Thoracic aorta (tissue), 2 donors: ENCODE measurements around the gene RANGAP1. TPM values are rescaled to one million over a fixed set of nuclear protein-coding genes. Genes with fewer than 3 reads are reported as not detected.
"Not testable (repeated sequence)": the region's sequence is repeated elsewhere in the genome, so short reads cannot be mapped to it uniquely, and the experiment has no call there.

ENCODE experiments used
- ATAC-seq: fragments of 150-250 bp; one replicate; pipeline ENCODE4 v1.8.0; 2017; ENCODE audit warnings: low read depth; ENCODE audit not compliant: insufficient number of reproducible peaks, low FRiP score
- DNase-seq: peaks from one replicate; pipeline ENCODE4 v3.0.0-alpha.2; 2020; ENCODE audit warnings: low spot score
- H3K27ac ChIP-seq, 2 donors: fragments of 200-600 bp; sonication (generic); 1 replicate in 1 of 2; 2 replicates in 1 of 2; pipeline ENCODE4 v1.5.1; 2016; ENCODE audit warnings: mild to moderate bottlenecking in 2 of 2, moderate library complexity in 2 of 2
- H3K27me3 ChIP-seq: fragments of 200-600 bp; sonication (generic); replicated peaks from 2 replicates; pipeline ENCODE4 v1.6.0; 2016; ENCODE audit warnings: mild to moderate bottlenecking; ENCODE audit not compliant: insufficient read depth
- H3K36me3 ChIP-seq: fragments of 200-600 bp; sonication (generic); one replicate; pipeline ENCODE4 v1.5.1; 2016
- H3K4me1 ChIP-seq, 2 donors: fragments of 200-600 bp; sonication (generic); 1 replicate in 1 of 2; 2 replicates in 1 of 2; pipeline versions ENCODE4 v1.5.1 to v1.6.0; 2016; ENCODE audit warnings: low read depth in 2 of 2, mild to moderate bottlenecking in 1 of 2; ENCODE audit not compliant: control insufficient read depth in 1 of 2
- H3K4me3 ChIP-seq: fragments of 200-600 bp; sonication (generic); 2 replicates; pipeline ENCODE4 v1.5.1; 2016; ENCODE audit warnings: mild to moderate bottlenecking
- H3K9me3 ChIP-seq: fragments of 200-600 bp; sonication (generic); 2 replicates; pipeline ENCODE4 v1.5.1; 2016
- total RNA-seq, 2 donors: library from RNA; depleted of rRNA; stranded (reverse); fragments of >200 nt; gene quantifications; one replicate each; pipeline versions ENCODE4 v1.1.0 to v1.2.3, GENCODE V29; 2016
- TF ChIP-seq, protein P1 (sequence below): fragments of 200-600 bp; sonication (generic); IDR thresholded peaks from one replicate; pipeline ENCODE4 v1.5.1; 2019; ENCODE audit warnings: antibody characterized with exemption

RANGAP1 gene
- total RNA-seq, 2 donors from 2014 or later: 42.0 to 42.7 TPM

DNA sequence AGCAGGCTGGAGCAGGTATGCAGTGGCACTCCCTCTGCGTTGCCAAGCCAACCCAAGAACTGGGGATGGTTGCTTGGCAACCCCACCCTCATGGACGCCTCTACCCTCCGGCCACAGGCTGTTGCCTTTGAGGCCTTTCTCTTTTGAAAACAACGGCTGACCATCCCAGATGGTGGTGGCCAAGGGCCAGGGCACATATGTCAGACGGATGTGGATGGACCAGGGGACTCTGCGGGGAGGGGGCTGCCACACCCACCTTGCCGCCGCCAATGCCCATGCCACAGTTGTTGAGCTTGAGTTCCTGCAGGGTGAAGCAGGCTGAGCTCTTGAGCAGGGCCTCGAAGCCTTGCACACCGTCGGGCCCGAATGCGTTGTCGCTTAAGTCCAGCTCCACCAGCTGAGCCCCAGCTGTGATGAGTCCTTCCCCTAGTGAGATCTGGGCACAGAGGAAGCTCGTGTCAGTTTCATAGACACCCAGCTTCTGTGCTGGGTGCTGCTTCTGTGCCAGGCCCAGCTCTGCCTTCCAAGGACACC lies 21.5 kb downstream of the RANGAP1 start:
- DNase-seq: no peak
- no peak for ATAC-seq
- no peaks in the 10 kb centered on the region for H3K9me3 ChIP-seq
- H3K27ac ChIP-seq: no peak overlapping the region
- H3K4me1 ChIP-seq: no peaks in the 10 kb centered on the region
- no peaks in the 10 kb centered on the region for H3K27me3 ChIP-seq
- H3K4me3 ChIP-seq: no peak overlapping the region
- peaks cover 69% of the 10 kb centered on the region for H3K36me3 ChIP-seq
- TF ChIP-seq, protein P1, sequence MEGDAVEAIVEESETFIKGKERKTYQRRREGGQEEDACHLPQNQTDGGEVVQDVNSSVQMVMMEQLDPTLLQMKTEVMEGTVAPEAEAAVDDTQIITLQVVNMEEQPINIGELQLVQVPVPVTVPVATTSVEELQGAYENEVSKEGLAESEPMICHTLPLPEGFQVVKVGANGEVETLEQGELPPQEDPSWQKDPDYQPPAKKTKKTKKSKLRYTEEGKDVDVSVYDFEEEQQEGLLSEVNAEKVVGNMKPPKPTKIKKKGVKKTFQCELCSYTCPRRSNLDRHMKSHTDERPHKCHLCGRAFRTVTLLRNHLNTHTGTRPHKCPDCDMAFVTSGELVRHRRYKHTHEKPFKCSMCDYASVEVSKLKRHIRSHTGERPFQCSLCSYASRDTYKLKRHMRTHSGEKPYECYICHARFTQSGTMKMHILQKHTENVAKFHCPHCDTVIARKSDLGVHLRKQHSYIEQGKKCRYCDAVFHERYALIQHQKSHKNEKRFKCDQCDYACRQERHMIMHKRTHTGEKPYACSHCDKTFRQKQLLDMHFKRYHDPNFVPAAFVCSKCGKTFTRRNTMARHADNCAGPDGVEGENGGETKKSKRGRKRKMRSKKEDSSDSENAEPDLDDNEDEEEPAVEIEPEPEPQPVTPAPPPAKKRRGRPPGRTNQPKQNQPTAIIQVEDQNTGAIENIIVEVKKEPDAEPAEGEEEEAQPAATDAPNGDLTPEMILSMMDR: no peak

DNA sequence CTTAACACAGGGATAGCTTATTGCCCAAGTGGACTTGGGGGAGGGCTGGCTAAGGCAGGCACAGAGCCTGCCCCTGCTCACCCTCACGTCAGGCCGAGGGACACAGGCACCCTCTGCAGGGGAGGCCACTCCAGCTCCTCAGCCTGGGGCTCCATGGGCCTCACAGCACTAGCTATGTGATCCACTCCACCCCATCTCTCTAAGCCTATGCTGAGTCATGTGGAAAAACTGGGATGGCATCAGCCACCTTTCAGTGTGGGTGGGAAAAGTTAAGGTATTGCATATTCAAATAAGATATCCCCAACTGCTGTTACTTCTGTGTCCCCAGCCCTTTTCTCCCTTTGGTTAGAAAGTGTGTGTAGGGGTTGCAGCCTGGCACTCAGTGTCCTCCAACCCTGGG lies 22.3 kb downstream of the RANGAP1 start:
- TF ChIP-seq, protein P1: no peak
- Histone ChIP-seq H3K4me3 (no peak overlapping the region), H3K27ac (no peak overlapping the region), H3K9me3 (no peaks in the 10 kb centered on the region), H3K36me3 (peaks cover 74% of the 10 kb centered on the region), H3K4me1 (no peaks in the 10 kb centered on the region), H3K27me3 (no peaks in the 10 kb centered on the region)
- no peak for DNase-seq
- ATAC-seq: no peak

DNA sequence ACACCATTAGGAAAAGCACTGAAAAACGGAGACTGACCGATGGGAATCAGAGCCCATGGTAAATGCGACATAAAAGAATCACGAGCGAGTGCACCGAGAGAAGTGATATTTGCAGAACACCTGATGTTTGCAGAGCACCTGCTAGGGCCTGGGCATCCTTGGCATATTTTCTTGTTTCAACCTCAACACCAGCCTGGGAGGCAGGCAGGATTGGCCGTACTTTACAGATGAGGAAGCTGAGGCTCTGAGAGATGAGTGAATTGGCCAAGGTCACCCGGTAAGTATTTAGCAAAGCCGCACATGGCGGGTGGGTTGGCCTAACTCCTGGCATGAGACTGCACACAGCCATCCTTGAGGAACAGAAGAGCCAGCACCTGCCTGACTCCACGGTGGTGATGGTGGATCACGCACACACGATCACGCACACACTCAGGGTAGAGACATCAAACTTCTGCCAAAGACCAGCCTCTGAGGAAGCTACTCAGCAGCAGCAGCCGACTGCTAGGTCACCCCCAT lies 23.7 kb downstream of the RANGAP1 start:
- H3K27ac ChIP-seq: no peak overlapping the region
- H3K27me3 ChIP-seq: no peaks in the 10 kb centered on the region
- peaks cover 68% of the 10 kb centered on the region for H3K36me3 ChIP-seq
- no peak overlapping the region for H3K4me3 ChIP-seq
- no peak for DNase-seq
- H3K4me1 ChIP-seq: no peaks in the 10 kb centered on the region
- ATAC-seq: no peak
- TF ChIP-seq, protein P1: no peak
- no peaks in the 10 kb centered on the region for H3K9me3 ChIP-seq

DNA sequence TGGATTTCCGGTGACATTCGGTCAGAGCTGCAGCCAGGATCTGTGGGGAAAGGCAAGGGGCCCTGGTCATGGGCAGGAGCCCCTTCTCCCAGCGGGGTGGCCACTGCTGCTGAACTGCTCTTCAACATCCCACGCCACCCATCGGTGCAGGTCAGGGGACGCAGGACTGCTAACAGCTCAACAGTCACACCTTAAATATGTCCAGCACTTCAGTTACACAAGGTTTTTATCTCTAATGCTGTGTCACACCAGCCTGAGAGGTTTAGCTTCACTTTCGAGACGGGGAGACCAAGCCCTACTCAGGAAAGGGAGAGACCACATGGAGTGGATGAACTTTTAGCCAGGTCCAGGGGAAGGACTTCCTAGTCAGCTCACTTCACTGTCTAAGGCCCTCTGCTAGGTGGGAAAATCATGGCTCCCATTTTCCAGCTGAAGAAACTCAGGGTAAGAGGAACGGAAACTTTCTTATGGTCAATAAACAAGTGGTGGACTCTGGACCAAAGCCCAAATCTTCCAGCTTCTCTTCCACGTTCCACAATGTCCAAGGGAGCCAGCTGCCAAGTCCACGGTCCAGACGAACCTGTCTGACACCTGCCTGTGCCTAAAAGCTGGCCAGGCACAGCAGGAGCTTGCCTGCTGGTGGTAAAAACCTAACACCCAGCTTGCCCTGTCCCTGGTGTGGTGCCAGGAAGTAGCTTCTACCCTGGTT lies 24.3 kb downstream of the RANGAP1 start:
- no peak overlapping the region for H3K27ac ChIP-seq
- no peaks in the 10 kb centered on the region for H3K27me3 ChIP-seq
- H3K4me1 ChIP-seq: no peaks in the 10 kb centered on the region
- no peaks in the 10 kb centered on the region for H3K9me3 ChIP-seq
- peaks cover 67% of the 10 kb centered on the region for H3K36me3 ChIP-seq
- no peak overlapping the region for H3K4me3 ChIP-seq
- ATAC-seq (no peak), DNase-seq (no peak)
- TF ChIP-seq, protein P1: no peak

DNA sequence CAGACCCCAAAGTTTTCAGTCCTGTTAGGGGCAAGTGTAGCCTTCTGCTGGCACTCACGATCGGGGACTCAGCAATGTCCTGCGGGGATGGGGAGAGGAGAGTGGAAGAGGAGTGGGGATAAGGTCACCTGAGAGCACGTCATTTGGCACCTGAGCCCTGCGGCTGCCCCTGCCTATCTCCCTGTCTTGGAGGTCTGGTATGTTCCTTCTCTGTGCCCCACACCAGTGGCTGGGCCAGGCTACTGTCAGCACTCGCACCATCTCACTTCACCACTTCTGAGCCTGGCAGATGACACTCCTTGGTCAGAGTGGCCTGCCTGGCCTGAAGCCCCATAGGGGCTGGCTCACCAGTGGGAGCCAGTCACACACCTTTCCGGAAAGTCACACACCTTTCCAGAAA lies 25.1 kb downstream of the RANGAP1 start:
- Histone ChIP-seq H3K4me3 (no peak overlapping the region), H3K4me1 (no peaks in the 10 kb centered on the region), H3K9me3 (no peaks in the 10 kb centered on the region), H3K27me3 (no peaks in the 10 kb centered on the region), H3K36me3 (peaks cover 70% of the 10 kb centered on the region), H3K27ac (no peak overlapping the region)
- TF ChIP-seq, protein P1: no peak
- DNase-seq (no peak), ATAC-seq (no peak)

DNA sequence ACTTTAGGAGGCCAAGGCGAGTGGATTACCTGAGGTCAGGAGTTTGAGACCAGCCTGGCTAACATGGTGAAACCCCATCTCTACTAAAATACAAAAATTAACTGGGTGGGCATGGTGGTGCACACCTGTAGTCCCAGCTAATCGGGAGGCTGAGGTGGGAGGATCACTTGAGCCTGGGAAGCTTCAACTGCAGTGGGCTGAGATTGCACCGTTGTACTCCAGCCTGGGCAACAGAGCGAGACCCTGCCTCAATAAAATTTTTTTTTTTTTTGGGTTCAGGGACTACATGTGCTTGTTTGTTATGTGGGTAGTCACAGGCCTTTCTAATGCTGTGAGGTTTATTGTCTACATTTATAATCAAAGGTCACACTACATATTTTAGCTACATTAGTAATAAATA lies 26.2 kb downstream of the RANGAP1 start:
- H3K36me3 ChIP-seq: peaks cover 70% of the 10 kb centered on the region
- not testable (repeated sequence) for ATAC-seq, DNase-seq, H3K27me3 ChIP-seq, H3K4me3 ChIP-seq, H3K27ac ChIP-seq, H3K9me3 ChIP-seq, H3K4me1 ChIP-seq
